IPS-NIHi7 (cell line): ENCODE data around the gene ABLIM2.

ENCODE experiments used
- DNase-seq: peaks from one replicate; pipeline ENCODE4 v3.0.0; 2012; ENCODE audit warnings: mixed read lengths; ENCODE audit errors: extremely low spot score

ABLIM2 gene

GRCh38 chr4:8157944-8158709 lies 486 bp downstream of the ABLIM2 start:
- DNase-seq, result no peak

- no peak for DNase-seq
Observed at GRCh38 chr4:8157496-8157895, 1.1 kb downstream of the ABLIM2 start.

DNA sequence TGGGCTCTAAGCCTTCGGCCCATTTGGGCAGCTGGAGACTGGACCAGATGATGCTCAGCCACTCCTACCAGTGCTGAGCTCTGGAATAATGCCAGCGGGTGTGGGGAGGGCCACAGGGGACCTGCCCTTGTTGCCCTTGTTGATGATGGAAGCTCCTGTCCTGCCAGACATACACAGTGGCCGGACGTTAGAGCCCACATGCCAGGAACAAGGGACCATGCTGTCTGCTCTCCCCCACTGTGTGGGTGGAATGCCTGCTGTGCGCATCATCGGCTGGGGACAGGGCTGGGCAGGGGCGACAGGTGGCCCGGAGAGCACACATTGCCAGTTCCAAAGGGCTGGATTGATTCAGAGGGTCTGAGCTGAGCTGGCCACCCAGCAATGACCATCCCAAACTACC lies 2.0 kb downstream of the ABLIM2 start:
- no peak for DNase-seq

GRCh38 chr4:8155660-8156421 lies 2.8 kb downstream of the ABLIM2 start:
- DNase-seq, result no peak

DNA sequence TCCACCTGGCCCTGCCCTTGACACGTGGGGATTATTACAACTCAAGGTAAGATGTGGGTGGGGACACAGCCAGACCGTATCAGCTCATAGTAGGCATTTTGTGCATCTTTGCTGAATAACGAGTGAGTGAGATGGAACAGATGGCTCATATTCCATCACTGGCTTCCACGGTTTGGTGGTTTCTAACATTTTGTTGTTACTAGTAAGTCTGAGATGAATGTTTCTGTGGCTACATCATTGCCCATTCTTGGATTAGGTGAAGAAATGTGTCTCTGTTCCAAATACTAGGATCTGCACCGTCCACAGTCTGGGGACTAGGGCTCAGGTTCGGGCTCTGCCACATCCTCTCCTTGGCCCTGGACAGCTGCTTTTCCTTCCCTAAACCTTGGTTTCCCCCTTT lies 3.6 kb downstream of the ABLIM2 start:
- no peak for DNase-seq

DNA sequence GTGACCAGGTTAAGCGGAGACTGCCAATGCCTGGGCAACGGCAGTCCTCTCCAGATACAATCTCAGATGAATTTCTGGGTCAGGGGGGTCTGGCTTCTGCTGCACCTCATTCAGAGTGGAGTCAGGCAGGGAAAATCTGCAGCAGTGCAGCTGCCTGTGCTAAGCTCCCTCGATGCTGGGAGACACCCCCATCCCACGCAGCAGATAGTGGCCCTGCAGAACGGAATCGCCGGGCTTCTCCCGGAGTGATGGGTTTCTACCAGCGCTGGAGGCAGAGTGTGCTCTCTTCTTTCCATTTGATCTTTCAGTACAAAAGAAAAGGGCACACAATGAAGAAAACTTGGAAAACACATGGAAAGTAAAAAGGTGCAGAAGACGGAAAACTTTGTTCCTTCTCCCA lies 5.2 kb downstream of the ABLIM2 start:
- no peak for DNase-seq

- no peak for DNase-seq
Observed at GRCh38 chr4:8152865-8153257, 5.8 kb downstream of the ABLIM2 start.

DNA sequence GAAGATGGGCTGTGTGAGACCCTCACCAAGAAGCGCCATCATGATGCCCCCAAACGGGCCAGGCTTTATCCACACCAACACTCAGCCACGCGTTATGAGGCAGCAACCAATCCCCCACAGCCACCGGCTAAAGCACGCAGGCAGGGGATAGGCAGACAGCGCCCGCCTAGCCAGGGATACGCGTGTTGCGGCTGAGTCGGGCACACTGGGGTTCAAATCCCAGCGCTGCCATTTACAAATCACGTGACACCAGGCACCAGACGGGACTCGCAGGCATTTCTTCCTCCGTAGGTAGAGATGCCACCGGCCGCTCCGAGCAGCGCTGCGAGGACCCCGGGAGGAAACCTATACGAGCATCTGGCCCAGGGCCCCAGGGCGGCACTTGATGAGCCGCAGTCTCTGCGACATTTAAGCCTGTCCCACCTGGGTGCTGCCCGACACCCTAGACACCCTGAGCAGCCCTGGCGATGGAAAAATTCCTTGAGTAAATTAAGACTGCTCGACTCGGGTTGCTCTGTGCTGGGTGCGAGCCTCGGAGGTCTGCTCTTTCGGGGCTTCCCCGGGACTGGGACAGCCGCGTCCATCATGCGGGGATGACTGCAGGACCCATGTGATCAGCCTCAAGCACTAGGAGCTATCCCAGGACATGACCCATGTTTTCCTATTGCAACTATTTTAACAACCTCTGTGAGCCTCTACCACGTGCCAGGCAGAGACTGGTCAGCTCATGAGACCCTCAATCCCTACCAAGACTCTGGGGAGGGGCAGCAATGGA lies 6.3 kb downstream of the ABLIM2 start:
- DNase-seq, result no peak

DNA sequence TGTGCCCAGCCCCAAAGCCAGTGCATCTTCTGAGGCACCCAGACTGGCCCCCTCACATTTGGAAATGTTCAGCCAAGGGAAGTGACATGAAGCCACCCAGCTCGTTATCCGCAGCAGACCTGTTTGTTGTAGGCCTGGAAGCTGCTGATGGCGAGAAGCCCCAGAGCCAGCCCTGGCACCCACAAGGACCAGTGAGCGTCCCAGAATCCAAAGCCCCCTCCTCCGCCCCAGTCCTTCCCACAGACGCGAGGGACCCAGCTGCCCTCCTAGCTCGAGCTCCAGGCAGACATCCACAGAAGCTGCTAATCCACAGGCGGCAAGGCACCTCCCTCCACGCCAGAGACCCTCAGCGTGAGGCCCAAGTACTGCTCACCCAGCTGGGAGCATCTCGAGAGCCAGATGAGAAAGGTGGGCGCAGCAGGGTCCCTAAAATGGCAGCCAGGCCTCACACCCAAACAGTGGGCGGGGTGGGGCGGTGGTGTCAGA lies 7.4 kb downstream of the ABLIM2 start:
- no peak for DNase-seq

GRCh38 chr4:8150152-8151090 lies 8.2 kb downstream of the ABLIM2 start:
- no peak for DNase-seq

- DNase-seq, result no peak
Observed at GRCh38 chr4:8149664-8150063, 8.9 kb downstream of the ABLIM2 start.

- no peak for DNase-seq
Observed at GRCh38 chr4:8148785-8149435, 9.7 kb downstream of the ABLIM2 start.

- no peak for DNase-seq
Observed at GRCh38 chr4:8148159-8148558, 10.5 kb downstream of the ABLIM2 start.

DNA sequence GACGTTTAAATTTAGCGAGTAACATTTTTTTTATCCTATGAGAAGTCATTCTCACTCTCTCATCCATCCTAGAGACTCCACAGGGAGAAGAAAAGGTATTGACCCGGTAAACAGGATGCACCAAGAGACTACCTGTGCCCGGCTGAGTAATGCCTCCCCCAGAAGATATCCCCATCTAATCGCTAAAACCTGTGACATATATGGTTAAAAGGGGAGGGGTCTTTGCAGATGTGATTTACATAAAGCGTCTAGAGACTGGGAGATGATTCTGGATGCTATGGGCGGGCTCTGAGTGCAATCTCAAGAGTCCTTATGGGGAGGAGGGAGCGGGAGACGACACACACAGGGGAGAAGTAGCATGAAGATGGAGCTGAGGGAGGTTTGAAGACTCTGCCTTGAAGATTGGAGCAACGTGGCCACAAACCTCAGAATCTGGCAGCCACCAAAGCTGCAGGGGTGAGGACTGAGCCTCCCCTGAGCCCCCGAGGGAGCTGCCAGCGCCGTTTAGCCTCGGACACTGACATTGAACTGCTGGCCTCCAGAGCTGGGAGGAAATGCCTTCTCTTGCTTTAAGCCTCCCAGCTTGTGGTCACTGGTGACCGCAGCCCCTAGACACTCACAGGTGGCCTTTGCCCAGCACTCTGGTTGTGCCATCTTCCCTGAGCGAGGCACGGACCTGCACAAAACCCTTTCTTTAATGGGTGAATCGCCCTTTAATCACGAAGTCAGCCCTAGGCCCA lies 11.2 kb downstream of the ABLIM2 start:
- peak; percentile 42 for DNase-seq

DNA sequence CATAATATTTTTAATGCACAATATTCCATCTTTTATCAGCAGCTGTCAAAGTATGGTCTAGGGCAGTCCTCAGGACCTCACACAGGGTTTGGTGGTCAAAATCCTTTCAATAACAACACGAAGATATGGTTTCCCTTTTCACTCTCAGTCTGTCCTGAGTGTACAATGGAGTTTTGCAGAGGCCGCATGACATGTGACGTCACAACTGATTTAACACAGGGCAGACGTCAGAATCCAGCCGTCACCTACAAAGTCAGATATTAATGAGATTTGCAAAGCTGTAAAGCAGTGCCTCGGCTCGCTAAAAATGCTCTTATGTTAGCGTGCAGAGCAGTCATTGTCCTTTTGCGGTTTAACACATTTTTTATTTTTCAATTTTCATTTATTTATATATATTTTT lies 12.5 kb downstream of the ABLIM2 start:
- DNase-seq, result no peak

DNA sequence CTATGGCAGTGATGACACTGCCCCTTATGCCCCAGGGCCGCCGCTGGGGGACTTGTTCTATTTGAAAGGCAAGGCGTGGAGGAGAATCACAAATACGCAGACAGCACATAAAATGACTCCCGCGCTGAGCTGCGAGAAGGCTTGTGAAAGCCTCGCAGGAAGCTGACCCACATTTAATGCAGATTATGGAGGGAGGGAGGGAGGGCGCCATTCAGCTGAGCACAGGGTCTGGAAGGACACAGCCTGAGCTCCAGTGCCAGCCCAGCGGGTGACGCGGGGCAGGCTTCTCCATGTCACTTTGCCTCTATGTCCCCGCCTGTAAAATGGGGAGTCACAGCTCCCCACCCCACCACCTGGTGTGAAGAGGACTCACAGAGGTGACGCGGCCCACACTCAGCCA lies 14.3 kb downstream of the ABLIM2 start:
- DNase-seq, result no peak

DNA sequence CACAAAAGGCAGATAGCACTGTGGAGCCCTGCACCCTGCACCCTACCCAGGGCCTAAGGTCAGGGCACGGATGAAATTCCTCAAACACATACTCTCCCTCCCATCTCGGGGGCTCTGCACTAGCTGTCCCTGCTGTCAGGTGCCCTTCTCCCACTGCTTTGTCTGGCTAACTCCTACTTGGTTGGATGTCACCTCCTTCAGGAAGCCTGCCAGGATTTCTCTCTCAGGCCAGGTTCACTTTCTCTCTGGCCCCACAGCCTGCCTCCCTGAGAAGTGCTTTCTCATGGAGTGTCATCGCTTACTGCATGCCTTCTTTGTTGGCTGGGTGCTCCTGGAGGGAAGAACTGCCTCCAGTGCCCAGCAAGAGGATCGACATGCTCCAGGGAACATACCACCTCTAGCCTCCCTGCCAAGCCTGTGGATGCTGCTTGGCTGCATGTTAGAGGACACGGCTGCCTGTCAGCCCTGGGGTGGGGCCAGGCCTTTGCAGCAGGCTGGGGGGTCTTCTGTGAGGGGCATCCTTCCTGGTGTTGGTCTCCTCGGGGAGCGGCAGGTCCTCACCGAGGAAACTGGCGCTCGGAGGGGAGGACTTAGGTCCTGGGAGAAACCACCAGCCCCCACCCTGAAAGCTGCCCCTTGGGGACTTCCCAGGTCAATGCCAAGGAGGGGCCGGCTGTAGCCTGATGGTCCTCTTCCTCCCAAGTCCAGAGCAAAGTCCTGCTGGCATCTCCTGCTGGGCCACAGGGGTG lies 15.0 kb downstream of the ABLIM2 start:
- no peak for DNase-seq

DNA sequence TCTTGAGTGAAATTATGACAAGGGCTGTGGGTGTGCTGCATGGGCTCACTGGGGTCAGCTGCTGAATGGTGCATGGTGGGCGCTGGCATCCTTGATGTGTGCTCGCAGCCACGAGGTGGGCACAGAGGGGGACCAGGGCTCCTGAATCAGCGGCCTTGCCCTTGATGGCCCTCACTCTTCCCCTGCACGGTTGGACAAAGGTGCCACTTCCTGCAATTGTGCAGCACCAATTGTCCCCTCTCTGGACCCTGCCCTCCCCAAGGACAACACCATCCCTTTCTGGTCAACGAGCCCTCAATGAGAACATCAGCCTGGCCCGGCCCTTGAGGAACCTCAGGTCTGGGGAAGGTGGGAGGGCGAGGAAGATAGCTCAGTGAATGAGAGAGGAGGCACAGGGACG lies 16.1 kb downstream of the ABLIM2 start:
- no peak for DNase-seq

DNA sequence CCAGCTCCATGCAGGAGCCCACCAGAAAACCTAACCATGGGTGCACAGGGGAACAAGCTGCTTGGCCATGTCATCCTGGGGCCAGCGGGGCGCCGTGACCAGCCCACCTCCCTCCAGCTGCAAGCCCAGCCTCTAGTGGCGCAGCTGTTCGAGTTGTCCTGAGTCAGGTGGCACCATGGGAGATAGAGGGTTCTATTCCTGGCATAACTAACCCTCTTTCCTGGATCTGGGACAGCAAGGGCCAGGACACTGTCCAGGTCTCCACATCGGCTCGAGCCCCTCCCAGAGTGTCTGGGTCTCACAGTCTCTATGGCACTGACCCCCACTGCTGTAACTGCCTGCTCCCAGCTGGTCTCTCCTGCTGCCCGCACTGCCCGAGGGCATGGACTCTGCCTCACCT lies 16.7 kb downstream of the ABLIM2 start:
- no peak for DNase-seq
